WERI-Rb-1 (cell line): Measurements from ENCODE around the gene TECPR2.

Experiments
- DNase-seq: peaks from one replicate; pipeline ENCODE4 v3.0.0-alpha.2; 2020
- H3K27ac ChIP-seq: fragments of 250-450 bp; sonication (Bioruptor Pico); 2 replicates; pipeline ENCODE4 v1.5.1; 2020; ENCODE audit warnings: mild to moderate bottlenecking, moderate library complexity
- H3K27me3 ChIP-seq: fragments of 250-450 bp; sonication (Bioruptor Pico); 2 replicates; pipeline ENCODE4 v1.5.1; 2021; ENCODE audit warnings: mild to moderate bottlenecking, low read depth, moderate library complexity; ENCODE audit not compliant: insufficient read depth, severe bottlenecking
- H3K36me3 ChIP-seq: fragments of 250-450 bp; sonication (Bioruptor Pico); 2 replicates; pipeline ENCODE4 v1.5.1; 2020; ENCODE audit warnings: mild to moderate bottlenecking, moderate library complexity
- H3K4me3 ChIP-seq: 2 replicates; pipeline ENCODE4 v1.5.1; 2011; ENCODE audit warnings: low read depth, mild to moderate bottlenecking, control low read depth, low read length
- H3K9me3 ChIP-seq: fragments of 250-450 bp; sonication (Bioruptor Pico); 2 replicates; pipeline ENCODE4 v1.5.1; 2021; ENCODE audit warnings: mild to moderate bottlenecking, moderate library complexity; ENCODE audit not compliant: severe bottlenecking
- CTCF ChIP-seq: IDR thresholded peaks from 2 replicates; pipeline ENCODE4 v1.5.1; 2011; ENCODE audit warnings: low read depth, mild to moderate bottlenecking, control low read depth, inconsistent platforms, low read length

TECPR2 gene

GRCh38 chr14:102317564-102318248 lies 45.0 kb upstream of the TECPR2 start:
- peak overlapping the region; percentile 76 for H3K27ac ChIP-seq
- peak; percentile 48 for DNase-seq
- peak overlapping the region; percentile 56 for H3K4me3 ChIP-seq
- H3K36me3 ChIP-seq, result peaks cover 7% of the 10 kb centered on the region
- peak; percentile 13; the same call in 1 of the 2 replicates for TF ChIP-seq CTCF
- no peaks in the 10 kb centered on the region for H3K27me3 ChIP-seq
- no peaks in the 10 kb centered on the region for H3K9me3 ChIP-seq

- TF ChIP-seq CTCF, result no peak
- DNase-seq, result no peak
- Histone ChIP-seq H3K36me3 (peaks cover 7% of the 10 kb centered on the region), H3K27ac (peak overlapping the region; percentile 80), H3K9me3 (no peaks in the 10 kb centered on the region), H3K4me3 (peak overlapping the region; percentile 77), H3K27me3 (no peaks in the 10 kb centered on the region)
These were observed 43.9 kb upstream of the TECPR2 start for GRCh38 chr14:102318781-102319276.

- no peaks in the 10 kb centered on the region for H3K27me3 ChIP-seq
- TF ChIP-seq CTCF, result no peak
- no peaks in the 10 kb centered on the region for H3K9me3 ChIP-seq
- peak; percentile 94 for DNase-seq
- peak within 1 kb of the TSS; percentile 80 for H3K27ac ChIP-seq
- H3K4me3 ChIP-seq, result peak within 1 kb of the TSS; percentile 77
- H3K36me3 ChIP-seq, result peaks cover 7% of the 10 kb centered on the region
These were observed 43.2 kb upstream of the TECPR2 start, which contains the start of gene ZNF839 for GRCh38 chr14:102319351-102320032. TSS of gene ZNF839 (plus strand) at chr14:102319746. CDS start at chr14:102319766, 20 bp downstream.

GRCh38 chr14:102320033-102320660 lies 42.6 kb upstream of the TECPR2 start:
- Histone ChIP-seq H3K27ac (peak overlapping the region; percentile 80), H3K27me3 (no peaks in the 10 kb centered on the region), H3K9me3 (no peaks in the 10 kb centered on the region), H3K36me3 (peaks cover 7% of the 10 kb centered on the region), H3K4me3 (peak overlapping the region; percentile 77)
- TF ChIP-seq CTCF, result no peak
- peak; percentile 28 for DNase-seq

GRCh38 chr14:102320671-102321455 lies 41.9 kb upstream of the TECPR2 start:
- H3K36me3 ChIP-seq, result peaks cover 11% of the 10 kb centered on the region
- no peak for DNase-seq
- no peak overlapping the region for H3K27ac ChIP-seq
- peak overlapping the region; percentile 77 for H3K4me3 ChIP-seq
- no peaks in the 10 kb centered on the region for H3K27me3 ChIP-seq
- TF ChIP-seq CTCF, result no peak
- H3K9me3 ChIP-seq, result no peaks in the 10 kb centered on the region
